AG04449 (cell line): ENCODE results near the gene IER5.
"Not testable (repeated sequence)": the region's sequence is repeated elsewhere in the genome, so short reads cannot be mapped to it uniquely, and the experiment has no call there.

Source experiments
- CTCF ChIA-PET: fragments of 350-600 bp; formaldehyde crosslinking; extraction: SDS; loops from one replicate; lab custom pipeline; 2021; ENCODE audit warnings: antibody characterized with exemption; lab: Yijun Ruan, JAX
- POLR2A ChIA-PET: fragments of 400-600, 350-600 bp; formaldehyde crosslinking; extraction: SDS; loops from one replicate; lab custom pipeline; 2020; ENCODE audit warnings: antibody characterized with exemption, inconsistent platforms; lab: Yijun Ruan, JAX
- DNase-seq: peaks from one replicate; pipeline ENCODE4 v3.0.0-alpha.2; 2010; ENCODE audit warnings: low read depth, low spot score
- H3K4me3 ChIP-seq: 2 replicates; pipeline ENCODE4 v1.5.1; 2011; ENCODE audit warnings: low read depth, mild to moderate bottlenecking, control low read depth, low read length
- CTCF ChIP-seq: IDR thresholded peaks from one replicate; pipeline ENCODE4 v1.5.1; 2011; ENCODE audit warnings: mild to moderate bottlenecking, moderate library complexity, low read length, control low read depth, inconsistent platforms; ENCODE audit not compliant: insufficient read depth; ENCODE audit errors: missing control alignments

The IER5 gene

GRCh38 chr1:181113059-181113641 lies 24.6 kb downstream of the IER5 start:
- POLR2A ChIA-PET: interaction anchor here (0.5 to 0.8 kb wide), 5 partner anchors 17 to 43 kb away, joined by 3 read pairs; no protein-coding TSS in a partner anchor
- no peak for TF ChIP-seq CTCF
- no peak overlapping the region for H3K4me3 ChIP-seq
- CTCF ChIA-PET: interaction anchor here (1.2 to 4.2 kb wide), 4 partner anchors 8 to 28 kb away, joined by 3 to 24 read pairs (median 6); no protein-coding TSS in a partner anchor
- no peak for DNase-seq

GRCh38 chr1:181114574-181115367 lies 26.3 kb downstream of the IER5 start:
- no peak for DNase-seq
- ChIA-PET CTCF (interaction anchor here (0.6 to 4.2 kb wide), 5 partner anchors 9 to 27 kb away, joined by 3 to 24 read pairs (median 4); no protein-coding TSS in a partner anchor), POLR2A (interaction anchor here (0.6 to 1.1 kb wide), 2 partner anchors 21 to 113 kb away, joined by 3 read pairs; no protein-coding TSS in a partner anchor)
- no peak for TF ChIP-seq CTCF
- H3K4me3 ChIP-seq: no peak overlapping the region

GRCh38 chr1:181115368-181115684 lies 26.8 kb downstream of the IER5 start:
- DNase-seq: no peak
- CTCF ChIA-PET: interaction anchor here (0.6 to 4.2 kb wide), 3 partner anchors 19 to 26 kb away, joined by 3 to 24 read pairs (median 8); no protein-coding TSS in a partner anchor
- POLR2A ChIA-PET: interaction anchor here (1.1 kb wide), 1 partner anchor 21 kb away, joined by 3 read pairs; no protein-coding TSS in a partner anchor
- no peak for TF ChIP-seq CTCF
- H3K4me3 ChIP-seq: no peak overlapping the region

- ChIA-PET CTCF (interaction anchor here (1.3 to 4.2 kb wide), 3 partner anchors 11 to 26 kb away, joined by 5 to 24 read pairs (median 16); no protein-coding TSS in a partner anchor), POLR2A (interaction anchor here (1.1 kb wide), 1 partner anchor 20 kb away, joined by 3 read pairs; no protein-coding TSS in a partner anchor)
- DNase-seq, H3K4me3 ChIP-seq: not testable (repeated sequence)
Measured at GRCh38 chr1:181115971-181116370, 27.5 kb downstream of the IER5 start.

GRCh38 chr1:181116819-181117390 lies 28.4 kb downstream of the IER5 start:
- H3K4me3 ChIP-seq: no peak overlapping the region
- no peak for DNase-seq
- POLR2A ChIA-PET: interaction anchor here (1.3 to 1.7 kb wide), 3 partner anchors 11 to 28 kb away, joined by 5 to 6 read pairs (median 6); partner anchors contain the start of gene IER5
- CTCF ChIA-PET: interaction anchor here (0.7 to 2.2 kb wide), 7 partner anchors 10 to 51 kb away, joined by 3 to 16 read pairs (median 4); no protein-coding TSS in a partner anchor
- TF ChIP-seq CTCF: no peak

GRCh38 chr1:181117648-181118449 lies 29.3 kb downstream of the IER5 start:
- CTCF ChIA-PET: interaction anchor here (0.7 to 2.2 kb wide), 7 partner anchors 9 to 52 kb away, joined by 3 to 16 read pairs (median 3); no protein-coding TSS in a partner anchor
- no peak for TF ChIP-seq CTCF
- H3K4me3 ChIP-seq: no peak overlapping the region
- no peak for DNase-seq
- POLR2A ChIA-PET: interaction anchor here (1.3 to 1.7 kb wide), 3 partner anchors 12 to 29 kb away, joined by 5 to 6 read pairs (median 6); partner anchors contain the start of gene IER5
